GM04503 (cell line): ENCODE measurements around the gene LUC7L3.
"Not testable (repeated sequence)": the region's sequence is repeated elsewhere in the genome, so short reads cannot be mapped to it uniquely, and the experiment has no call there.

Source experiments
- DNase-seq: peaks from one replicate; pipeline ENCODE4 v3.0.0-alpha.2; 2012; ENCODE audit warnings: low read depth

LUC7L3 gene

DNA sequence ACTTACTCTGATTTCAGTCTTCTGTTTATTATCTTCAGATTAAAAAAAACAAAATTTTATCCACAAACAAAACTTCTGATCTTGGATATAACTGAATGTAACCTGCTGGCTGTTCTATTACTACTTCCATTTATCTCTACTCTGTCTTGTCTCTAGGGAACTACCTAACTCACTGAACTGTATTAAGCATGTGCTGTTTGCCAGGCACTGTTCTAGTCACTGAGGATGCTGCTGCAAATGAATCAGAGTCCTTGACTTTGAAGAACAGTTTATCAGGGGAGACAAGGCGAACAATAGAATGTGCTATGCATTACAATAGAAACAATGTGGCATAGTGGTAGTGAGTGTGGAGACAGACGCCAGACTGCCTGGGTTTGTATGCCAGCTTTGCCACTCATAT is 9.4 kb upstream of the LUC7L3 start:
- DNase-seq = no peak

DNA sequence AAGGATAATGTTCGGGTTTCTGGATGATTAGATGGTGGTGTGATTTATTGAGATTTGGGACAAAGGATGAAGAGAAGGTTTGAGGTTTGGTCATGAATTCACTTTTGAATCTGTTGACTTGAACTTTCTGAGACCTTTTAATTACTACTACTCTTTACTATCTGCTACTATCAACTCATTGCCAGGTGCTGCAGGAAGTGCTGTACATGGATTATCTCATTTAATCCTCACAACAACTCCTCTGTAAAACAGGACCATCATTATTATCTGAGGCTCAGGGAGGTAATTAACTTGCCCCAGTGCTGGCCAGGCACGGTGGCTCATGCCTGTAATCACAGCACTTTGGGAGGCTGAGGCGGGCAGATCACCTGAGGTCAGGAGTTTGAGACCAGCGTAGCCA is 8.8 kb upstream of the LUC7L3 start:
- DNase-seq = no peak

- DNase-seq = no peak
Observed at GRCh38 chr17:50712641-50713040, 6.8 kb upstream of the LUC7L3 start.

- no peak for DNase-seq
Observed at GRCh38 chr17:50715471-50715870, 3.9 kb upstream of the LUC7L3 start.

- DNase-seq = no peak
Observed at GRCh38 chr17:50719924-50720794, 756 bp downstream of the LUC7L3 start.

DNA sequence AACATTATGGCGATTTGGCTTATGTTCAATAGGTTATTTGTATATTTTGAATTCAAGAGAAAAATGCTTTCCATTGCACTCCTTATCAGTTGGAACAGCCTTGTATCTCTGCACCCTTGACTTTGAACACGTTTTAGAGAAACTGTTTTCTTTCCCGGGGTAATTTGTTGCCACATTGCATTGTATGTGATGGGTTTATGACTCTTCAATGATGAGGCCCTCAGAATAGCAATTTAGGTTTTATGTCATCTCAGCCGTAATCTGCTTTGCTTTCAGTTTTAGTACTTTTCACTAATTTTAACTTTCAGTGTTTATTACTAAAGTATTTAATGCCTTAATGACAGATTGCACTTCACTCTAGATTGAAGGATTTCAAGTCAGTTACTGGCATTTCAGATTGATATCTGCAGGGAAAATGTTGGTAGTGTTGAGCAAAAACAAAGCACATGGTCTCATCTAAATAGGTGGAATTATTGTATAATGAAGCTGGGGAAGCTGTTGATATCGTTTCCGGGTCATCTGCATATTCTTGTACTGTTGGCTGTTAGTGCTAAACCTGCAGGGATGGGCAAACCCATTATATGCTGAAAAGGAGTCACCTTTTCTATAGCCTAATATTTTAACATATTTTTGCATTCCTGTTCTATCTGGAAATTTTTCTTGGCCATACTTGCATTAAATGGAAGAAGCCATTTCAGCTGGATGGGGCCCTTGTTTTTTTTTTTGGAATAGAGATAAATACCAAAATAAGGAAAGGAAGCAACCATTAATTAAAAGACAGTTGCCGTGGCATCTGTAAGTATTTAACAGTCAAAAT is 2.0 kb downstream of the LUC7L3 start:
- no peak for DNase-seq

DNA sequence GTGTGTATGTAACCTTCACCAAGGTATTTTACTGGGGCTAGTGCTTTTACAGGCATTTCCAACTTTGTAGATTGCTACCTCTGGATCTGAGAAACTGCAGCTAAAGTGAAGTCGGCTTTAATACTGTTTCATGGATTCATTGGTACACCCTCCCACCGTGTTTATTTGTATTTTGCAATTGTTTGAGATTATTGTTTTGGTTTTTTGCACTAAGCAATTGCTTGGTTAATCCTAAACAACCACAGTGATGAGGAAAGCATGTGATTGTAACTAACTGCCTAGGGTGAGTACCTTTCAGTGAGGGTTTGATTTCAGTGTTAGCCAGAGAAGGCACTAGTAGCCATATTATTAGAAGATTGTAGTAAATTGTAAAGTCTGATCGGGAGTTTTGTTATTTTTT is 3.3 kb downstream of the LUC7L3 start:
- DNase-seq = no peak

- DNase-seq = not testable (repeated sequence)
Observed at GRCh38 chr17:50724622-50725021, 5.2 kb downstream of the LUC7L3 start.

DNA sequence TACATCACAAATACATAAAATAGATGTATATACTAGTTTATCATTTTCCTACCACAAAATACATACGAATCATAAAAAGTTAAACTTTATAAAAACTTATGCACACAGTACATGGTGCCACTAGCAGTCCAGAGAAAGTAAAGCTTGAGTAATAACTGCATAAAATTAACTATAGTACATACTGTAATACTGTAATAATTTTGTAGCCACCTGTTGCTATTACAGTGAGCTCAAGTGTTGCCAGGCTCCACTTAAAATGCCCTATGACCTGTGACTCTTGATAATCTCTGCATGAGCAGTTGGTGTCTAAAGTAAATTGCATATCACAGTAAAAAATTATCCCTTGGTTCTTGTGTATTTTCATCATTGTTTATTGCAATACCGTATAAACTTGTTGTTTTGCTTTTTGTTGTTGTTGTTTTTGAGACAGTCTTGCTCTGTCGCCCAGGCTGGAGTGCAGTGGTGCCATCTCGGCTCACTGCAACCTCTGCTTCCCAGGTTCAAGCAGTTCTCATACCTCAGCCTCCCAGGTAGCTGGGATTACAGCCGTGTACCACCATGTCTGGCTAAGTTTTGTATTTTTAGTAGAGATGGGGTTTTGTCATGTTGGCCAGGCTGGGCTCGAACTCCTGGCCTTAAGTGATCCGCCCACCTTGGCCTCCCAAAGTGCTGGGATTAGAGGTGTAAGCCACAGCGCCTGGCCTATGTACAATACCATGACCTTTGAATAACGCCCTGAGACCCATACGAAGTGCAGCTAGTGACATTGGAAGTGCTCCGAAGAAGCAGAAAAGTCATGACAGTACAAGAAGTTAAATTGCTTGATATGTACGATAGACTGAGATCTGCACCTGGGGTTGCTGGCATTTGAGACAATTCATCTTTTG is 6.6 kb downstream of the LUC7L3 start:
- DNase-seq = no peak

GRCh38 chr17:50728112-50728429 is 8.7 kb downstream of the LUC7L3 start:
- DNase-seq = no peak

GRCh38 chr17:50728881-50729765 is 9.7 kb downstream of the LUC7L3 start:
- no peak for DNase-seq

- DNase-seq = no peak
Observed at GRCh38 chr17:50731575-50732460, 12.4 kb downstream of the LUC7L3 start.

DNA sequence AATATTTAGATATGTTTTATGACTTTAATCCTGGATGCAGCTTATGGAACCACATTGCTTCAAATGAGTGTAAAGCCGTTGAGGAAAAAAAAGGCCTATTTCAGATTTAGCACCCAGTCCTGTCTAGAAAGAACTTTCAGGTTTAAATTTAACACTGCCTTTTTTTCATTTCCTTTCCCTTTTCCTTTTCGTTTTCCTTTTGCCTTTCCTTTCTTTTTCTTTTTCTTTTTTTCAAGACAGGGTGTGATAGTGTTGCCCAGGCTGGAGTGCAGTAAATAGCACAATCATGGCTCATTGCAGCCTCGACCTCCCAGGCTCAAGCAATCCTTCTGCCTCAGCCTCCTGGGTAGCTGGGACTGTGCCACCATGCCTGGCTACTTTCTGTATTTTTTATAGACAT is 15.9 kb downstream of the LUC7L3 start:
- no peak for DNase-seq

DNA sequence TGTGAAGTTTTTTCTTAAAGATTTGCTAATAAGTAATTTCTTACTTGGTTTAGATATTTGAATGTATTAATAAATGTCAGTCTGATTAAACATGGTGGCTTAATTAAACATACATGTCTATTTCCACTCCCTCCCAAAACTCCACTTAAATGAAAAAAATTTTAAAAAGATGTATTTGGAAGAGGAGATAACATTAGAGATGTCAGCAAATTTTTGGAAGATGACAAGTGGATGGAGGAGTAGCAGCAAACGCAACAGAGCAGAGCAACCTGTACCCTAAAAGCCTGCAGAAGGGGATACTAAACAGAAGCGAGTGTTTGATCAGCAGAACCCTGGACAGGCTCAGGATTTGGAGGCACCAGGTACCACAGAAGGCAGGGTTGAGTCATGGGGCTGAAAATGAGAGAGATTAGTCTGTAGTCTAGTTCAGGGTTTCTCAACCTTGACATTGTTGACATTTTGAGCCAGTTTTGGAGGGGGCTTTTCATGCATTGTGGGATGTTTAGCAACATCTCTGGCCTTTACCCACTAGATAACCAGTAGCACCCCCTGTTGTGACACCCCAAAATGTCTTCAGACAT is 17.8 kb downstream of the LUC7L3 start:
- DNase-seq = no peak

GRCh38 chr17:50739098-50739497 is 19.7 kb downstream of the LUC7L3 start:
- DNase-seq = no peak

DNA sequence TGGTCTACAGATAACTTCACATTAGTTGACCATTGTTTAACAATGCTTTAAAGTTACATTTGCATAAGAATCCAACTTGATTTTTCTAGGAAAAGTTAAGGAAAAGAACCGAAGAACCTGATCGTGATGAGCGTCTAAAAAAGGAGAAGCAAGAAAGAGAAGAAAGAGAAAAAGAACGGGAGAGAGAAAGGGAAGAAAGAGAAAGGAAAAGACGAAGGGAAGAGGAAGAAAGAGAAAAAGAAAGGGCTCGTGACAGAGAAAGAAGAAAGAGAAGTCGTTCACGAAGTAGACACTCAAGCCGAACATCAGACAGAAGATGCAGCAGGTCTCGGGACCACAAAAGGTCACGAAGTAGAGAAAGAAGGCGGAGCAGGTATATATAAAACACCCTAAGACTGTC is 26.2 kb downstream of the LUC7L3 start:
- DNase-seq = no peak

- DNase-seq = no peak
Observed at GRCh38 chr17:50749245-50749644, 29.8 kb downstream of the LUC7L3 start.

GRCh38 chr17:50754521-50754920 is 35.1 kb downstream of the LUC7L3 start:
- no peak for DNase-seq

- DNase-seq = no peak
Observed at GRCh38 chr17:50758524-50758923, 39.1 kb downstream of the LUC7L3 start.

- DNase-seq = no peak
Observed at GRCh38 chr17:50758989-50759544, 39.7 kb downstream of the LUC7L3 start.
